Stomach smooth muscle (tissue), 2 donors: ENCODE data around the gene DOCK11.
A peak's percentile ranks its signal among the peaks of the same experiment; 100 is the strongest.

Source experiments
- H3K27ac ChIP-seq: one replicate; pipeline ENCODE4 v1.7.0; 2013; ENCODE audit warnings: mild to moderate bottlenecking, low read length, inconsistent platforms
- H3K27me3 ChIP-seq, 2 donors: one replicate each; pipeline ENCODE4 v1.7.0; 2013; ENCODE audit warnings: low read length in 2 of 2; ENCODE audit not compliant: insufficient read depth in 2 of 2, control insufficient read depth in 1 of 2
- H3K36me3 ChIP-seq, 2 donors: one replicate each; pipeline ENCODE4 v1.7.0; 2013; ENCODE audit warnings: low read length in 2 of 2; ENCODE audit not compliant: control insufficient read depth in 2 of 2, insufficient read depth in 2 of 2
- H3K4me1 ChIP-seq: one replicate; pipeline ENCODE4 v1.7.0; 2013; ENCODE audit warnings: low read length; ENCODE audit not compliant: control insufficient read depth, insufficient read depth
- H3K4me3 ChIP-seq, 2 donors: one replicate each; pipeline ENCODE4 v1.7.0; 2013; ENCODE audit warnings: low read length in 2 of 2
- H3K9ac ChIP-seq, 2 donors: one replicate each; pipeline ENCODE4 v1.7.0; 2013; ENCODE audit warnings: low read length in 2 of 2, mild to moderate bottlenecking in 1 of 2
- H3K9me3 ChIP-seq, 2 donors: one replicate each; pipeline ENCODE4 v1.7.0; 2013; ENCODE audit warnings: low read length in 2 of 2; ENCODE audit not compliant: control insufficient read depth in 2 of 2
- donor health status: healthy.
- donor health status: Pancreatic carcinoma.

The DOCK11 gene

GRCh38 chrX:118502161-118502789 is 6.7 kb downstream of the DOCK11 start:
- H3K36me3 ChIP-seq, result no peaks in the 10 kb centered on the region
- H3K4me3 ChIP-seq, result no peak overlapping the region
- H3K27me3 ChIP-seq, result peaks cover 0 to 3% of the 10 kb centered on the region in 2 donors
- no peak overlapping the region for H3K9ac ChIP-seq
- H3K27ac ChIP-seq, result no peak overlapping the region
- H3K4me1 ChIP-seq, result peaks cover 2% of the 10 kb centered on the region
- H3K9me3 ChIP-seq, result no peaks in the 10 kb centered on the region

GRCh38 chrX:118503260-118504041 is 7.8 kb downstream of the DOCK11 start:
- H3K9ac ChIP-seq, result no peak overlapping the region
- H3K4me1 ChIP-seq, result peaks cover 4% of the 10 kb centered on the region
- no peaks in the 10 kb centered on the region for H3K9me3 ChIP-seq
- H3K27me3 ChIP-seq, result peaks cover 0 to 3% of the 10 kb centered on the region in 2 donors
- H3K27ac ChIP-seq, result no peak overlapping the region
- H3K4me3 ChIP-seq, result no peak overlapping the region
- no peaks in the 10 kb centered on the region for H3K36me3 ChIP-seq

- H3K27ac ChIP-seq, result no peak overlapping the region
- peaks cover 12% of the 10 kb centered on the region for H3K4me1 ChIP-seq
- H3K4me3 ChIP-seq, result no peak overlapping the region
- no peak overlapping the region for H3K9ac ChIP-seq
- no peaks in the 10 kb centered on the region for H3K36me3 ChIP-seq
- H3K9me3 ChIP-seq, result no peaks in the 10 kb centered on the region
- peaks cover 0 to 3% of the 10 kb centered on the region in 2 donors for H3K27me3 ChIP-seq
Measured at GRCh38 chrX:118504581-118504980, 9.0 kb downstream of the DOCK11 start.

- Histone ChIP-seq H3K9me3 (no peaks in the 10 kb centered on the region), H3K4me1 (peaks cover 15% of the 10 kb centered on the region), H3K27me3 (peaks cover 0 to 3% of the 10 kb centered on the region in 2 donors), H3K9ac (no peak overlapping the region), H3K27ac (no peak overlapping the region), H3K4me3 (no peak overlapping the region), H3K36me3 (no peaks in the 10 kb centered on the region)
Measured at GRCh38 chrX:118506805-118507480, 11.3 kb downstream of the DOCK11 start.

- Histone ChIP-seq H3K4me3 (no peak overlapping the region), H3K27ac (no peak overlapping the region), H3K4me1 (peaks cover 16% of the 10 kb centered on the region), H3K9me3 (no peaks in the 10 kb centered on the region), H3K9ac (no peak overlapping the region), H3K27me3 (peaks cover 0 to 3% of the 10 kb centered on the region in 2 donors), H3K36me3 (no peaks in the 10 kb centered on the region)
Measured at GRCh38 chrX:118507766-118508165, 12.2 kb downstream of the DOCK11 start.

- H3K4me1 ChIP-seq, result peaks cover 21% of the 10 kb centered on the region
- H3K36me3 ChIP-seq, result no peaks in the 10 kb centered on the region
Measured at GRCh38 chrX:118508221-118508620, 12.6 kb downstream of the DOCK11 start.

GRCh38 chrX:118508635-118509034 is 13.0 kb downstream of the DOCK11 start:
- peaks cover 0 to 3% of the 10 kb centered on the region in 2 donors for H3K9me3 ChIP-seq
- H3K27me3 ChIP-seq, result peaks cover 0 to 2% of the 10 kb centered on the region in 2 donors
- H3K4me3 ChIP-seq, result no peak overlapping the region
- H3K9ac ChIP-seq, result no peak overlapping the region
- H3K36me3 ChIP-seq, result no peaks in the 10 kb centered on the region
- peaks cover 23% of the 10 kb centered on the region for H3K4me1 ChIP-seq
- peak overlapping the region; percentile 64 for H3K27ac ChIP-seq

More at GRCh38 chrX:118508221-118508620, 12.6 kb downstream of the DOCK11 start:
- peak overlapping the region; percentile 64 for H3K27ac ChIP-seq
- H3K9ac ChIP-seq, result peak overlapping the region in 1 of 2 donors; percentile 21
- H3K9me3 ChIP-seq, result peaks cover 0 to 3% of the 10 kb centered on the region in 2 donors
- peak overlapping the region in 1 of 2 donors; percentile 22 for H3K4me3 ChIP-seq
- H3K27me3 ChIP-seq, result peaks cover 0 to 3% of the 10 kb centered on the region in 2 donors

GRCh38 chrX:118510111-118510510 is 14.5 kb downstream of the DOCK11 start:
- H3K9me3 ChIP-seq, result peaks cover 0 to 11% of the 10 kb centered on the region in 2 donors
- H3K27me3 ChIP-seq, result no peaks in the 10 kb centered on the region
- no peaks in the 10 kb centered on the region for H3K36me3 ChIP-seq
- H3K27ac ChIP-seq, result peak overlapping the region; percentile 46
- no peak overlapping the region for H3K9ac ChIP-seq
- H3K4me1 ChIP-seq, result peaks cover 25% of the 10 kb centered on the region
- no peak overlapping the region for H3K4me3 ChIP-seq

- Histone ChIP-seq H3K27ac (peak overlapping the region; percentile 18), H3K27me3 (no peaks in the 10 kb centered on the region), H3K36me3 (no peaks in the 10 kb centered on the region), H3K4me1 (peaks cover 24% of the 10 kb centered on the region), H3K9ac (no peak overlapping the region), H3K4me3 (no peak overlapping the region), H3K9me3 (peaks cover 0 to 11% of the 10 kb centered on the region in 2 donors)
Measured at GRCh38 chrX:118513120-118513898, 17.7 kb downstream of the DOCK11 start.
